SIG-M5 (cell line): ENCODE data around the gene CASQ1.

Experiments
- DNase-seq: peaks from one replicate; lab custom pipeline; 2025; lab: John Stamatoyannopoulos, UW

Gene CASQ1

DNA sequence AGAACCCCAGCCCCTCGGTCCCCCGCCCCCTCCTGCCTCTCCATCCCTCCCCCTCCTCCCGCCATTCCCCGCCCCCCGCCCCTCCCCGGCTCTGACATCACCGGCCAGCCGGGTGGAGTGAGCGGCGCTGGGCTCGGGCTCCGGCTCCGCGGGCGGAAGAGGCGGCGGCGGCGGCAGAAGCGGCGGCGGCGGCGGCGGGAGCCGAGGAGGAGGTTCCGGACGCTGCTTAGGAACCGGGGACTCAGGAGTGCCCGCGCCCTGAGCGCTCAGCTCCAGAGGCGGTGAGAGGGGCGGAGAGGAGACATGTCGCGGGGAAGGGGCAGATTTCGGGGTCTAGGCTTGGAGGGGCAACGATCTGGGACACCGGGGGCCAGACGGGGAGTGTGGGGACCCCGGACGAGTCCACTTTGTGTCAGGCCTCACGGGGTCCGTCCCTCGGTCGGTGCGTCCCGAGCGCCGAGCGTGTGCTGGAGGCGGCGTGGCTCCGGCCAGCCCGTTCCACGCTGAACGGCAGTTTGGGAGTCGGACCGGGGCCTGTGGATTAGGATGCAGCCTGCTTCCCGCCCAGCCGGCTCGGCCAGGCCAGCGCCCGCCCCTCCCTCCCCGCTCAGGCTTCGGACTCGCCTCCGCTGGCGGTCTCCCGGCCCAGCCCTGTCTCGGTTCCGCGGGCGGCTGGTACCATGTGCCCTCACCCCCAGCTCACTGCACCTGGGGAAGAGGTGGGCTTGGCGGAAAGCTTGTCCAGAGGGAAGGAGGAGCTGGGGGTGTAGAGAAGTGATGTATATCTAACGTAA is 15.1 kb downstream of the CASQ1 start, which contains the start of gene PEA15:
Gene PEA15, plus strand, starts transcription at position 143 of the 794 bp plus-strand sequence. CDS start 6,161 bp downstream, outside the sequence.
- no peak for DNase-seq

DNA sequence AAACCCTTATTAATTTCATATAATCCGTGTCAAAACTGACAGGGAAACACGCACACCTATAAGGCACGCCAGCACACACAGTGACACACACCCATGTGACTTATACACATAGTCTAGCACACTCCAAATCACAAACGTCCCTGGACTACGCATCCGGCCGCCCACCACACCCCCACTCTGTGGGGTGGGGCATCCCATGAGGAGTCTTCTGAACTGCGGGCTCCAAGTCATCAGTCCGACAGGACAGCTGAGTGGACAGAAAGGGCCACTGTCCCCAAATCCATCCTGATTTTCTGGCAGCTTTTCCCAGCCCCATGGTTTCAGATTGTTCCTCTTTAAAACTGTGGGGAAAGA is 15.6 kb downstream of the CASQ1 start:
- DNase-seq, result no peak

DNA sequence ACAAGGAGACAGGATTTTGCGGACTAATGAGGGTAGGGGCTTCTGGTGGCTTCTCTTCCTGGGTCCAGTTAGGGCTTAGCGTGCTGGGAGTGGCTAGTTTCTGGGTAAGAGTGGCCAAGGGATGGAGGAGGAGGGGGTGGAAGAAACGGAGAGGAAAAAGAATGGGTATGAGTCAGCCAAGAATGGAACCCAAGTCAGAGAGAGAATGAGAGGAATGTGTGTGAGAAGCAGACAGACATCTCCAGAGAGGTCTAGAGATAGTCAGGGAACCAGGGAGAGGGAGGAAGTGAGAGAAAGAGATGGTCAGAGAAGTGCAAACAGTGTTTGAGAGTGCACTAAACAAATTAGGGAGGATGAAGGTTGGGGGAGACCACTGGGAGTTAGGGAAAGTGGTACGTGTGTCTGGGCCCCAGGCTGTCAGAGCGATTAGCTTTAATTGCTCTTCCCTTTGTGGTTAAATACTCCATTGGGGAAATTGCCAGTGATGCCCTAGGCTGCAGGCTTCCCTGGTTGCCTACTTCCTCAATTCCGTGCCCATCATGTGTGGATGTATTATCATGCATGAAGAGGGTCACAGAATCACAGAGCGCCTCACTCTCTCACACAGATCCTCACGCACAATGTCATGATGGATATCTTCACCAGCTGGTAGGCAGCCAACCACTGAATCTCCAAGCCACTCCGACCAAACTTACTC is 16.2 kb downstream of the CASQ1 start:
- DNase-seq, result no peak

DNA sequence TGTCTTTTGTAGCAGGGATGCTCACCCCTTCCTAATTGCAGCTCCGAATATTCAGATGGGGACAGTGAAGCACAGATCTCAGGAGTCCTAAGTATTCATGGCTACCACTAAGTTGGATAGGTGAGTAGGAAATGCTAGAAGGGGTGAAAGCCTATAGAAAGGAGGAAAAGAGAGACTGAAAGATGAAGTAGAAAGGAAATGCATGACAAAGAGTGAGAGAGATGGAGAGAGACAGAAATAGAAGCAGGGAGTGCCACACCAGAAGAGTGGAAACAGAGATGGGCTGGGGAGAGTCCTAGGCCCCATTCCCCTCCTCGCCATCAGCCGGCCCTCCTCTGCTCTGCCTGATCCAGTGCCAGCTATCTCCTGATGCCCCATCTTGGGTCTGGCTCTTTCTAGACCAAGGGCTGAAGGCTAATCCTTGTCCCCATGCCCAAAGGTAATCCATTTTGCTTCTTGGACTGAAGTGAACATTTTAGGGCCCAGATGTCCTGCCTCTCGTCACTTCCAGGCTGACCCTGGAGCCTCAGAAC is 16.8 kb downstream of the CASQ1 start:
- no peak for DNase-seq

DNA sequence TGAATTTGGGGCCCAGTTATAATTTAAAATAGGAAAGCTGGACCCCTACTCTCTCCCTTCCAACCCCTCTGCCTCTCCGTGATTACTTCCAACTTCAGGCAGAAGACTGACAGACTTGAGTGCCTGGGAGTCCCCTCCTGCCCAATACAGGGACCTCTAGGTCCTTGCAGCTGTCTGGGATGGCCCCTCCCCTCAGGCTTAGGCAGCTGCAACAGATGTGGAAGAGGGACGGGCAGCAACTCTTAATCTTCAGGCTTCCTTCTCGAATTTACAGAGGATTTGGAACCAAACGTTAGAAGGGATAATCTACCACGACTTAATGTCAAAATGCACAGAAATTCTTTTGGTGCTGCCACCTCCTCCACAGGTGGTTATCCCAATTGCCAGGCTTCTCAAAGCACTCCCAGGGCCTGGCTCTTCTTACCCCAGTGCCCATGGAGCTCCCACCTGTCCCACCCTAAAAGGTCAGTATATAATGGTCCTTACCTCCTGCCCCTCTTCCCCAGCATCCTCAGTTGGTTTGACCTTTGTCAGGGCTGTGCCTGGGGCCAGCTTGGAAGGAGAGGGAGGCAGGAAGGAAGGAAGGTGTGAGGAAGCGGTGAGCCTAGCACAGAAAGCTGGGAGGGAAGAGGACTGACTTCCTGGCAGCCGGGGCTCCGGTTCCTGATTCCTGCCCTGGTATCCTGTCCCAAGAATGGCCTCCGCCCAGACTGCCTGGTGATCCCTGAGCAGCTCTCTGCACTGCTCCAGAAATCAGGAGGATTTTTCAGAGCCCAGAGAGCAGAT is 17.6 kb downstream of the CASQ1 start:
- no peak for DNase-seq

DNA sequence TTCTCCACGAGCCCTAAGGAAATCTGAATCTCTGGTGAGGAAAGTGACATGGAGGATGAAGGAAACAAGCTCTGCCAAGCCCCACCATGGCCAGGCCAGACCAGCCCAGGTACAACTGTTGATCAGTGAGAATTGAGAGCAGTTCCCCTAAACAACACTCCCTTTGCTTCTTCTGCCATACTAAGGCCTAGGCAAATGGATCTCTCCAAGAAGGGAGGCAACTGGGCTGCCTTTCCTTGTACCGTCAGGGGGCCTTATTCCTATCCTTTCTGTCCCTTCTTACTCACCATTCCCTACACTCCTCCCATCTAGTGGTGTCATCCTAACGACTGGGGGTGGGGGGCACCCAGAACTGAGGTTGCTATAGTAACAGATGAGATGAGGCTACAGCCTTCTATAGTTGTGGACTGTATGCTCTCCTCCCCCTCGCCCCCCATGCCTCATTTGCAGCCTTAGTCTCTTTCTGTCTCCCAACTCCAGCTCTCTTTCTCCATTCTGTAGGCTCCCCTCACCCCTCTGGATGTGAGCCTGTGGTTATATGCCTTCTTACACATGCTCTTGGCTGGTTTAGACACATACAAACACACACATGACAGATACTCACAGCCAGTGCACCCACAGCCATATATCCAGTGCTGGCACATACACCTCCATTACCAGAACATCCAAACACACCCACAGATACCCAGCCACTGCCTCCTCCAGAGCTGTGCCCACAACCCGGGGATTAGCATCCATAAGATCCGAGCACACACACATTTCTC is 18.4 kb downstream of the CASQ1 start:
- no peak for DNase-seq

DNA sequence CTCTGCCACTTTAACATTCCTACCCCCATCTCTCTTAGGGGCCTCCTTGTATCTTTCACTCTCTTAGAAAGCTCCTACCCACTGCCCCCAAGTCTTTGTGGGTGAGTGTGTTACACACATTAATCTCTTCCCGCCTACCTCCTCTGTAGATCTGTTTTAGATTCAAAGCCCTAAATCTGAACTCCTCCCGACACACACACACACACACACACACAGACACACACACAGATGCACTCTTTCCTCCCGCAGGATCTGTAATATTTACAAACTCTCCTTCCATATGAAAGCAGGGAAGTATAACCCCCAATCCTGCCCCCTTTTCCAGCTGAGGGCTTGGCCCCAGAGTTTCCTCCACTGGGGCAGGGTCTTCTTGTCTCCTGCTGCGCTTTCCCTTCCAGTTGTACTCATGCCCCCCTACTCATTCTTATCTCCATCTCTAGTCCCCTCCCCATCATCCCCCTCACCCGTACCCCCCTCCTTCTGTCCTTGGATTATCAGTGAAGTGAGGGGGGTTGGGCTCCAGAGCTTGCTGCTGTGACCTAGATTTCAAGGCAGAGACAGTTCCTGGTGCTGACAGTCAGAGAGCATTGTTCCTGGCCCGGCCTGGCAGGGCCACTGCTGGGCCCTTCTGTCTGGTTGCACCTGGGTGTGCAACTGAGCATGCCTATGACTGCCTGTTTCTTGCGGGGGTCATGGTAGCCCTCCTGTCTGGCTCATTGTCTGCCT is 19.1 kb downstream of the CASQ1 start:
- no peak for DNase-seq

DNA sequence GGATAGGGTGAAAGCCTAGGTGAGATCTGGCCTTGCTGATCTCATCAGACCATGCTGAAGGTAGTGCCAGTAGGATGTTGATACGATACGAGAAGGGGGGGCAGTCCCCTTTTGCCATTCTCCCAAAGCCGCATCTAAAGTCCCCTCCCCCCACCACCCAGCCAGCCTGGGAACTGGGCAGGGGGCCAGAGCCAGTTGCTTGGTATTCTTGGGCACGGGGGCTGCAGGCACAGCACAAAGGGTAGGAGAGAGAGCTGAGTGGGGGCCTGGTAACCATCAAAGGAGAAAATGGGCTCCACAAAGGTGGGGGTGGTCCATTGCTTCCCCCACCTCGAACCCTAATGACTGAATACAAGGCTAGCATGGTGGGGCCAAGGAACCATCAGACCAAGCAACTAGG is 20.2 kb downstream of the CASQ1 start:
- no peak for DNase-seq

DNA sequence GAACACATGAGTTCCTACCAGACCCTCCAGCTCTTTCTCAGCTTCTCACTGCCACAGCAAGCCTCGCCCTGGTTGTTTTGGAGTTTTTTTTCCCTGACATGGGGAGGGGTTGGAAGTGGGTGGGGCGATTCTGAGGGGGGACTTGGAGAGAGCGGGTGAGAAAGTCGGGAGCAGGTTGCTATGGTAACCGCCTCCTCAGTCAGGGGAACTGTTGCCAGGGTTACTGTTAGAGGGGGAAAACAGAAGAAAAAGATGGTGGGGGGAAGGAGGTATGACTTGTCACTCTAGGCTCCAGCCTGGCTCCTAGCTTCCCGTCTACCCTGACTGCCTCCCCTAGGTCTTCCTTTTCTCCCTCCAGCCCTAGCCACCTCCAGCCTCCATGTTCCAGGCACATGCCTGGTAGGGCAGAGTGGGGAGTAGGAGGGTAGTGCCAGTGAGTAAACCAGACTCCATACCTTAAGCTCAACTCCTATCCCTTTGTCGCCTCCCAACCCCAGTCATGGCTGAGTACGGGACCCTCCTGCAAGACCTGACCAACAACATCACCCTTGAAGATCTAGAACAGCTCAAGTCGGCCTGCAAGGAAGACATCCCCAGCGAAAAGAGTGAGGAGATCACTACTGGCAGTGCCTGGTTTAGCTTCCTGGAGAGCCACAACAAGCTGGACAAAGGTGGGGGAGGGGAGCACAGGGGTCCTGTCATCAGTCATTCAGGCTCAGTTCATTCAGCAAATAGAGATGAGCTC is 20.8 kb downstream of the CASQ1 start:
- no peak for DNase-seq

DNA sequence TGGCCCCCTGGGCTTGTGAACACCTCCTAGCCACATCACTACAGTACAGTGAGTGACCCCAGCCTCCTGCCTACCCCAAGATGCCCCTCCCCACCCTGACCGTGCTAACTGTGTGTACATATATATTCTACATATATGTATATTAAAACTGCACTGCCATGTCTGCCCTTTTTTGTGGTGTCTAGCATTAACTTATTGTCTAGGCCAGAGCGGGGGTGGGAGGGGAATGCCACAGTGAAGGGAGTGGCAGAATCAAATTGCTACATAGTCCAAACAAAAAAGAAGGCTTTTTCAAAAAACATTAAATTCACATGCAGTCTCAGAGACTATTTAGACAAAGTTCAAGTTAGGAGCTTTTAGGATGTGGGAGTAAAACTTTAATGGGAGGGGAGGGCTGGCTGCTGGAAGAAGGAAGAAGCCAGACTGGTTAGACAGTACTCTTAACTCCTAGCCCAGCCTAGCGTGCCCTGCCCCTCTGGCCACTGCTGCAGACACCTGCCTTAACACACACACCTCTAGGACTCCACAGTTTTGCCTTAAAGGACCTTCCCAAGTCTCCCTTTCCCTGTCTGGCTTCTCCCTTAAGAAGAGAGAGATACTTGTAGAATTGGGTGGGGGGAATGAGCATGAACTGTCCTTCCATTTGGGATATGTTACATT is 24.2 kb downstream of the CASQ1 start:
- DNase-seq, result no peak

DNA sequence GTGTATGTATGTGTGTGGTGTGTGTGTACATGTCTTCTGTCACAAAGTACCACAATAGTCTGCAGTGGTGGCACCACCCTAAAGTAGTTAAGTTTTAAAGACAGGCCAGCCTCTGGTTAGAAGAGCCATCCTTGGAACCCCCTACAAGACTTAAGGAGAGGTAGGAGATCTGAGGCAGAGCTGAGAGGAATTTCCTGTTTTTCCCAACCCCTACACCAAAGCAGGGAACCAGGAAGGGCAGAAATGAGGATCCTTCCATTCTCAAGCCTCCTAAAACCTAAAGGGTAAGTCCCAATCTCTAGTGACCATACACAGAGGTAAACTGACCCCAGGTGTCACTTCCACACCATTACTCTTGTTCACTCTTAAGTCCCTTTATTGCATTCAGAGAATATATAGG is 25.9 kb downstream of the CASQ1 start:
- DNase-seq, result no peak

DNA sequence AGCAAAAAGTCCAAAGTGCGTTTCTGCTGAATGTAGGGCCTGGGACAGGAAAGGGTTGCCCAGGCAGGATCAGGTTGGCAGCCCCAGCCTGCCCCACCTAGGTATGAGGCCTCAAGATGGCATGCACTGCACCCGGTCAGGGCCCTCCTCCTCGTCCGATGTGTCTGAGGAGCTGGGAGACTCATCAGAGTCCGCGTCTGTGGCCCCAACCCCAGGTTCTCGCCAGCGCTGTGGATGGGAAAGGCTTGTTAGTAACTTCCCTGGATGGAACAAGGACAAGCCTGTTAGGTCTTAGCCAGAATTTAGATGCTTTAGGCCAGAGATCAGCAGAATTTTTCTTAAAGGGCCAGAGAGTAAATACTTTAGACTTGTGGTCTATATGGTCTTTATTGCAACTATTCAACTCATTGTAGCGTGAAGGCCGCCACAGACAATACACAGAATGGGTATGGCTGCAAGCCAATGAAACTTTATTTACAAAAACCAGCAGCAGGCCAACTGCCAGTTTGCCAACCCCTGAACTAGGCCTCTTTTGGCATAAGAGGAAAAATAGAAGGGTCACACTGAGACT is 27.2 kb downstream of the CASQ1 start:
- no peak for DNase-seq

DNA sequence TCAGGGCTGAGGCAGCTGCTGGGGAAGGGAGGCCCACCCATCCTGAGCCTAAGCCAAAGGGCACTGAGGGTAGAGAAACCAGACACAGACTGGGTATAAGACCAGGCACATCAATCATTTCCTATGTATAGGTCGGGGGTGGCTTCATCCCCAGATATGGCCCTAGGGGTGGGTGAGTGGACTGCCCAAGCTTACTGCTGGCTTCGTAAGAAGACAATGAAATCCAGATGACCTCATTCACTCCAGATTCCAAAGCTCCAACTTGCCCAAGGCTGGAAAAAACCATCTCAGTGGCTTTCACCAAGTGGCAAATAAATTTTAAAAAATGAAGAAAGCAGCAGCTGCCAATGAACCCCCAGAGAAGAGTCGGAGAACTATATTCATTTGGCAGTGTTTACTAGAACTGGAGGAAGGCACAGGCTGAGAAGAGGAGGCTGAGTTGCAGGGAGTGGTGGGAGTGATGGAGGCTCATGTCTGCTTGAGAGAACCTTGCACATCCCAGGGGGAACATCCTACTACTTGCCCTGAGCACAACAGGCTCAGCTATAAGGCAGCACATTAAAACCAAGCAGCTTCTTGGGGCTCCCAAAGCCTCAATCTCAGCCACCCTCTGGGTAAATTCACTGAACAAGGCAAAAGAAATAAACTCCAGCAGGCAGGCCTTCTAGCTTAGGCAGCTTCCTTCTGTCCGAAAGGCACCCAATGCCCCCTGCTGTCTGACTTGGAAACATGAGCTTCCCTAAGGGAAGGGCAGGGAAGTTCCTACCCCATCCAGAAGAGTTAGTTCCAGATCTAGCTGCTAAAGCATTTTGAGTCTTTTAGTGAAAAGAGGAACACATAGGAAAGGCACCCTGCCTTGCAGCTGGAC is 28.9 kb downstream of the CASQ1 start:
- no peak for DNase-seq

DNA sequence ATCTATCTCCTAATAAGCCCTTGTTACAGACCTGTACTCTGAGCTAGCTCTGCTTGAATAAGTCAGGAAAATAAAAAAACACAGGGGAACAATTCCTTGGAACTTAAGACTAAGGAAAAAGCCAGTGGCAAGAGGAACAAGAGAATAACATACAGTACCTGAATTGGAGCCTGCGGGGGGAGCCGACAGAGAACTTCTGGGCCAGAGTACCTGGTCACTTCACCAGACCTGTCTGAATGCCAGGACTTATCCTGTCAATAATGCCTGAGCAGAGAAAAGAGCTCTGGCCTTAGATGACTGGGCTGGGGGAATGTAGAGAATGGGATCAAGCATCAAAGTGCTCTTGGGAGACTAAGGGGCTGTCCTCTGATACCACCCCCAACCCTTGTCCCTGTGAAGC is 29.9 kb downstream of the CASQ1 start:
- no peak for DNase-seq

DNA sequence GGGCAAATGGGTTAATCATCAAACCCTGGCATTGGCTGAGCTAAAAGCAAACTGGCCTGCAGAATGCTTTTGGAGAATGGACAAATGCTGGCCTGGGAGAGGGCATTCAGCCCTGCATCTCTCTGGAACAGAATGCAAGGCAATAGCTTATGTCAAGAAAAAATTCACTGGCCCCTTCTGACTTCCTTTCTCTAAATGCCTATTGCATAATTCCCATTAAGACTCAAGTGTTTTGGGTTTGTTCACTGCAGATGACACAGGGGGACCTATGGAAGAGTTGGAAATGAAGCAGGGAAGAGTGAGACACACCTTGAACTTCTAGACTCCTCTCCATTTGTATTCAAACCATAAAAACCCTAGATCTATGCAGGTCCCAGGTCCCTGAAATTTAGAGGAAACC is 30.7 kb downstream of the CASQ1 start:
- DNase-seq, result no peak

DNA sequence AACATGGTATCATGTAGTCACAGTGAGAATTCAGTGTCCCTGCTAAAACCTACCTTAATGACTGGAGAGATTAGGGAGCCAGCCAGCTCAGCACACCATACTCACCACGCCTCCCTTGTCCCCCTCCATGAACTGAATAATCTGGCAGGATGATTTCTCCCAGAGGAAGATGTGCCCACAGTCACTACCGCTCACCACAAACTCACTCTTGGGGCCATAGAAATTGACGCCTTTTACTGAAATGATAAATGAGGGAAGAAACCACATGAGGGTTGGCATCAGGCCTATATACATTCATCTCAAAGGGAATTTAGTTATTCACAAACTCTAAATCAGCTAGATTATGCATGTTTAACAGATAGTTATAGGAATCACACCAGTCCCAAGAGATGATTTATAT is 32.2 kb downstream of the CASQ1 start:
- no peak for DNase-seq

DNA sequence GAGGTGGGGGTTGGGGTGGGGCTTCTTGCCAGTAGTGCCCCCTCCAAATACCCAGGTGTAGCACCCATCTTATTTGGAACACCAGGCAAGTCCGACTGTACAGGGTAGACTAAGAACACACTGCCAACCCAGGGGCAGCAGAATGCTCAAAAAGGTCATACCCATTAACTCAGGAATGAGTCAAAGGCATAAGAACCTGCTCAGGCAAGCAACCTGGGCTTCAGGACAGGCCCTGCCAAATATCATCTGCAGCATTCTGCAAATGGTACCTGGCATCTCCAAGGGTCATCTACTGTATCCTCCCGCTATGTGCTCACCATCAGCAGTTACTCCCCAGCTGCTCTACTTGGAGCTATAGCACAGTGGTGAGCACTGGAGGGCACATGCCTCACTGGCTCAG is 34.2 kb downstream of the CASQ1 start:
- DNase-seq, result no peak

DNA sequence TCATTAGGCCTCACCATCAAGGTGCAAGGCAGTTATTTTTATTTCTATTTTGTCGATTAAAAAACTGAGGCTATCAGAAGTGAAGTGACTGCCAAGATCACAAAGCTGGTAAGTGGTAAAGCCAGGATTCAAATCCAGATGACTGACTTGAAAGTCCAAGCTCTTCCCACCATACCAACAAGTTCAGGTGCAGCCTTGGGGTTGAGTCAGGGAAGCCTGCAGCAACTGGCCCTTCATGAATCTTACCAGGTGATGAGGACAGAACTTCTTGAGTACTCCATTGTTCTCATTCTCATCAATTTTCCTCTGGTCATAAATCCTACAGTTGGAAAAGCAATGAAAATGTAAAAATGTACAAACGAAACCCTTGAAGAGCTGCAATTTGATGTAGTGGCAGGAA is 35.0 kb downstream of the CASQ1 start:
- no peak for DNase-seq

DNA sequence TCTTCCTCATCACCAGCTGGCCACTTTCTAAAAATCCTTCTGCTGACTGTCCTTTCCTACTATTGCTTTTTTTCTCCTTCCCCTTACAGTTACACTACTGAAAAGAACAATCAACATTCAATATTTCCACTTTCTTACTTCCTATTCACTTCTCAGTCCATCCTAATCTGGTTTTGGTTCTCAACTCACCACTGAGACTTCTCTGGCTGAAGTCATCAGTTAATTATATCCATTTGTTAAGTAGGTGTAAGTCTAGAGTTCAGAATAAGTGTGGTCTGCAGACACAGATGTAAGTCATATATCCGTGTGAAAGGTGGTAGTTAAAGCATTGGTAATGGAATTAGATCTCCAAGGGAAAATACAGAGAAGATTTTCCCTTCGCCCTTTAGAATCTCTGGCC is 36.2 kb downstream of the CASQ1 start:
- DNase-seq, result no peak
